ENCODE results near the gene ACIN1.

Gene ACIN1

DNA sequence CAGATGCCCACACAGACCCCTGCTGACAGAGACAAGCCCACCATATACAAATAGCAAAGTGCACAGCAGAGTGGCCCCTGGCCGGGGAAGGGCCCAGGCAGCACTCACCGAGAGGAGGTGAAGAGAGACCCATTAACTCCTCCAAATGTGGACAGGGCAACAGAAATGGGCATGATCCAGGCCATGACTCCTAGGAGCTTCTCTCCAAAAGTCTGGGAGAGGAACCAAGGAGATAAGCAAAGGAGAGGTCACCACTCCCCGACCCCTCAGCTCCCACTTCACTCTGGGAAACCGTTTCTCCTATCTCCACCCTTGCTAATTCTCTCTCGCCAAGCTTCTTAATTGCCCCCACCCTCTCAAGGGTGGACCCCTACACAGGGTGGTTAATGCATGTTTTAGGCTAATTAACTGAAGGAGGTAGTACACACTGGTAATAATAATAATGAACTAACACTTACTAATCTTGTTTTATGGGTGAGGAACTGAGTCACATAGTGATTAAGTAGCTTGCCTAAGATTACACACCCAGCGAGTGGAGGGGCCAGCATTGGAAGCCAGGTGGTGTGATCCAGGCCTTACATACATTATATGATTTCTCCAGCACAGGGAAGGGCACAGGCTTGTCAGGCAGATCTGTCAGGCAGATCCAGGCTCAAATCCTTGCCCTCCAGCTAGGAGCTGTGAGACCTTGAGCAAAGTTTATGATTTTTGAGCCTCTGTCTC lies 43.0 kb upstream of the ACIN1 start:
- H3K4me3 ChIP-seq (ENCODE audit: low read length): no peak overlapping the region
- TF ChIP-seq, protein P1, sequence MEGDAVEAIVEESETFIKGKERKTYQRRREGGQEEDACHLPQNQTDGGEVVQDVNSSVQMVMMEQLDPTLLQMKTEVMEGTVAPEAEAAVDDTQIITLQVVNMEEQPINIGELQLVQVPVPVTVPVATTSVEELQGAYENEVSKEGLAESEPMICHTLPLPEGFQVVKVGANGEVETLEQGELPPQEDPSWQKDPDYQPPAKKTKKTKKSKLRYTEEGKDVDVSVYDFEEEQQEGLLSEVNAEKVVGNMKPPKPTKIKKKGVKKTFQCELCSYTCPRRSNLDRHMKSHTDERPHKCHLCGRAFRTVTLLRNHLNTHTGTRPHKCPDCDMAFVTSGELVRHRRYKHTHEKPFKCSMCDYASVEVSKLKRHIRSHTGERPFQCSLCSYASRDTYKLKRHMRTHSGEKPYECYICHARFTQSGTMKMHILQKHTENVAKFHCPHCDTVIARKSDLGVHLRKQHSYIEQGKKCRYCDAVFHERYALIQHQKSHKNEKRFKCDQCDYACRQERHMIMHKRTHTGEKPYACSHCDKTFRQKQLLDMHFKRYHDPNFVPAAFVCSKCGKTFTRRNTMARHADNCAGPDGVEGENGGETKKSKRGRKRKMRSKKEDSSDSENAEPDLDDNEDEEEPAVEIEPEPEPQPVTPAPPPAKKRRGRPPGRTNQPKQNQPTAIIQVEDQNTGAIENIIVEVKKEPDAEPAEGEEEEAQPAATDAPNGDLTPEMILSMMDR (conservative IDR thresholded peaks at IDR 0.05; ENCODE audit: low read depth, low read length): no peak
- no peak for DNase-seq (ENCODE audit: low read depth)

DNA sequence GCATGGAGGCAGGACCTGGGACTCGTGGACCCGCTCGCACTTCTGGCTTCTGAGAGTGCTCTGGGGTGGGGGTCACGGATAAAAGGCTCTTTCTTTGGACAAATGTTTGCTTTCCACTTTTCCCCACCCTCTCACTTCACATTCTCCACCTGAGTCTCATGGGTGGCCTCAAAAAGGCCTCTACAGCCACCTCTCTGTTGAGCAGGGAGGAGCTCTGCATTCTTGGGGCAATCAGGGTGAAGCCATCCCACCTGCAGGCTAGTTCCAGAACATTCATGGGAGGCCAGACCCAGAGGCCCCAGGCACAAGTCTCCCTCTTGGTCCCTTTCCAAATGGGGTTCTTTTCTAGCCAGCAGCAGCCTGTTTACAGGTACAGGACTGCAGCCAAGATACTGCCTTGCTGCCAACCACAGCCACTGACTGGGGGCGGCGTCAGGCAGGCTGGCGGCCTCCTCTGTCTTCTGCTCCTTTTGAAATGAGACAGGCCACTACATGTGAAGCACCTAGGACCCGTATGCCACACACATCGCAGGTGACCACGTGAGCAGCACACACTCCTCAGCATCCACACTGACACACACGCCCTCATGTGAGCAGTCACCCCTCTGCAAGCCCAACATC lies 42.4 kb upstream of the ACIN1 start:
- no peak for DNase-seq (ENCODE audit: low read depth)
- H3K4me3 ChIP-seq (ENCODE audit: low read length): no peak overlapping the region
- TF ChIP-seq, protein P1 (conservative IDR thresholded peaks at IDR 0.05; ENCODE audit: low read depth, low read length): no peak

DNA sequence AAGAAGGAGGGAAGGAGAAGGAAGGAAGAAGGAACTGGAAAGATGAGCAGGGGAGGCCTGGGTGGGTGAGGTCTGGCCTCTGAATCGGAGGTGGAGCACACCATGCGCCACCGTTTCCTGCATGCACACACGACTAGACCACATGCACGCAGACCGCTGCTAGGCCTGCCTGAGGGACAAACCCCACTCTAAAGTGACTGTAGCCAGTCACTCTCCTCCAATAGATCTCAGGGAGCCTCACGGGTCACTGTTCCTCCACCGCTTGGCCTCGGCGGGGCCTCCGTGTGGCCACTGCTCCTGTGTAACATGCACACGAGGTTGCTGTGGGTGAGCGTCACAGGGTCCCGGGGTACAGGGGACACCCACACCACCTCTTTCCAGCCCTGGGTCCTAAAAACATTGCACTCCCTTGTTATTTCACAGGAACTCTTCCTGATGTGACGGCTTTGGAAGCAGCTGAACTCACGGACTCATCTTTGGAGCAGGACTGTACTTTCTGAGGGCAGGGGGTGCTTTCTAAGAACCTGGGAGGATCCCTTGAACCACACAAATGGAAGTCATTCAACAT lies 41.7 kb upstream of the ACIN1 start:
- no peak overlapping the region for H3K4me3 ChIP-seq (ENCODE audit: low read length)
- TF ChIP-seq, protein P1 (conservative IDR thresholded peaks at IDR 0.05; ENCODE audit: low read depth, low read length): no peak
- DNase-seq (ENCODE audit: low read depth): no peak

DNA sequence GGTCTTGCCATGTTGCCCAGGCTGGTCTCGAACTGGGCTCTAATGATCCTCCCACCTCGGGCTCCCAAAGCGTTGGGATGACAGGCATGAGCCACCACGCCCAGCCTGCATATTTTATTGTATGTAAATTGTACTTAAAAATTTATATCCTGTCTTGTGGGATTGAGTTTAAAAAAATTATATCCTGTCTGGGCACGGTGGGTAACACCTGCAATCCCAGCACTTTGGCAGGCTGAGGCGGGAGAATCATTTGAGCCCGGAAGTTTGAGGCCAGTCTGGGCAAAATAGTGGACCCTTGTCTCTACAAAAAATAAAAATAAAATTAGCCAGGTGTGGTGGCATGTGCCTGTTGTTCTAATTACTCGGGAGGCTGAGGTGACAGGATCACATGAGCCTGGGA lies 38.0 kb upstream of the ACIN1 start:
- no peak for DNase-seq (ENCODE audit: low read depth)
- TF ChIP-seq, protein P1 (conservative IDR thresholded peaks at IDR 0.05; ENCODE audit: low read depth, low read length): no peak
- H3K4me3 ChIP-seq (ENCODE audit: low read length): no peak overlapping the region

DNA sequence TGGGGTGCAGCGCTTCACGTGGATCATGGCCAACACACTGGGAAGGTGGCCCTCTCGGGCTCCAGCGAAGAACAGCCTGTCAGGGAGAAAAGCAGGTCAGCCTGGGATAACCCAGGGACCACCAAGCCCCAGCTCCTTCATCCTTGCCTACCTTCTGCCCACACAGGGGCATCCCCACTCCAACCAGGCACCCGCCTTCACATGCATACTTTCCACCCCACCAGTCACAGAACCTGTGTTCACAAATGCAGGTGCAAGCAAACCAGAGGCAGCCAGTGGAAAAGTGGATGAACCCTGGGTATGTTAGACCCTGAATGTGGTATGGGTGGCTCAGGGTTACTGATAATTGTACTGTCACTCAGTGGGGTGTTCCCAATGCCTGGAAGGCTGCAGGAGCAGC lies 36.5 kb upstream of the ACIN1 start:
- no peak overlapping the region for H3K4me3 ChIP-seq (ENCODE audit: low read length)
- TF ChIP-seq, protein P1 (conservative IDR thresholded peaks at IDR 0.05; ENCODE audit: low read depth, low read length): no peak
- no peak for DNase-seq (ENCODE audit: low read depth)

DNA sequence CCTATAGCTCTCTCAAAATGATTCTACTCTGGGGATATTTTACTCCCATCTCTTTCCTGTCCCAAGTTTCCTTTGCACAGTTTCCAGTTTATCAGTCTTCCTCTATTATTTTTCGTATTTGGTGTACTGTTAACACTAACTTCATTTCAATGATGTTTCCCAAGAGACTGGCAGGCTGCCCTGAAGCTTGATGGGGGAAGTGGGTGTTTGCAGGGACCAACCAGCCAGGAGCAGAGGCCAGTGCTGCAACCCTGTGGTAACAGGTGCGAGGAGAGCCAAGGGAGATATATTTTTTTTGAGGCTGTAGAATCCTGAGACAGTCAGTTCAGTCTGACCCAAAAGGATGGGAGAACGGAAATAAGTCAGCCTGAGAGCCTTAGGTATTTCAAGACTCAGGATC lies 35.9 kb upstream of the ACIN1 start:
- DNase-seq (ENCODE audit: low read depth): no peak
- no peak overlapping the region for H3K4me3 ChIP-seq (ENCODE audit: low read length)
- TF ChIP-seq, protein P1 (conservative IDR thresholded peaks at IDR 0.05; ENCODE audit: low read depth, low read length): no peak

Data from retinal pigment epithelial cell (primary cell).